Body of pancreas (tissue), 4 donors: ENCODE results near the gene LTBP4.

Source experiments
- CTCF ChIP-seq, 7 experiments: fragments of 450-650 bp in 4 of 7; fragments of 200-600 bp in 3 of 7; sonication (generic) in 3 of 7; IDR thresholded peaks; one replicate each; pipeline ENCODE4 v1.5.1; 2016 to 2019; ENCODE audit warnings: antibody characterized with exemption in 7 of 7
- POLR2A ChIP-seq, 3 donors: fragments of 450-650 bp; IDR thresholded peaks; one replicate each; pipeline ENCODE4 v1.6.1; 2016; ENCODE audit warnings: antibody characterized with exemption in 3 of 3, mild to moderate bottlenecking in 2 of 3

GRCh38 chr19:40608957-40609356, 7.8 kb downstream of the LTBP4 start:
- no peak for TF ChIP-seq CTCF (IDR thresholded peaks at IDR 0.05)
- TF ChIP-seq POLR2A (IDR thresholded peaks at IDR 0.05), result no peak
